OCI-LY7 (cell line): ENCODE data around the gene CCDC85B.

ENCODE experiments used
- EZH2phosphoT487 ChIP-seq: fragments of 200-600 bp; sonication (generic); IDR thresholded peaks from 2 replicates; pipeline ENCODE4 v1.6.1; 2018; ENCODE audit warnings: low read depth, borderline replicate concordance, mild to moderate bottlenecking, mixed run types, antibody characterized with exemption, low read length, moderate library complexity, mixed read lengths
- TF ChIP-seq, protein P1 (sequence below): fragments of 200-600 bp; sonication (generic); conservative IDR thresholded peaks from 2 replicates; pipeline ENCODE4 v1.5.1; 2014; ENCODE audit warnings: mild to moderate bottlenecking, antibody characterized with exemption, low read length, moderate library complexity, mixed read lengths

DNA sequence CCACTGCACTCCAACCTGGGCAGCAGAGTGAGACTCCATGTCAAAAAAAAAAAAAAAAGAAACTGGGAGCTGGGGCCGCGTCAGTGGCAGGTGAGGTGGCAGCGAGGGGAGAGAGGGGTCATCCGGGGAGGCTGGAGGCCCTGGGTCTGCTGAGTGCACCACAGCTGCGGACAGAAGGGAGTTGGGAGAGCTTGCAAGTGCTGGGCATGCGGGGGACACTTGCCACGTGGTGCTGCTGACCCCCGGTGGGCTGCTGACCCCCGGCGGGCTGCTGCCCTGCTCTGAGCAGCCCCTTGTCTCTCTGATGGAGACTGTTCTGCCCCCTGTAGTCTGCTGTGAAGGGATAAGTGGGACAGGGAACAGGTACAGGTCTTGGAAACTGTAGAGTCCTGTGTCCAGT lies 31.4 kb downstream of the CCDC85B start:
- TF ChIP-seq, protein P1, sequence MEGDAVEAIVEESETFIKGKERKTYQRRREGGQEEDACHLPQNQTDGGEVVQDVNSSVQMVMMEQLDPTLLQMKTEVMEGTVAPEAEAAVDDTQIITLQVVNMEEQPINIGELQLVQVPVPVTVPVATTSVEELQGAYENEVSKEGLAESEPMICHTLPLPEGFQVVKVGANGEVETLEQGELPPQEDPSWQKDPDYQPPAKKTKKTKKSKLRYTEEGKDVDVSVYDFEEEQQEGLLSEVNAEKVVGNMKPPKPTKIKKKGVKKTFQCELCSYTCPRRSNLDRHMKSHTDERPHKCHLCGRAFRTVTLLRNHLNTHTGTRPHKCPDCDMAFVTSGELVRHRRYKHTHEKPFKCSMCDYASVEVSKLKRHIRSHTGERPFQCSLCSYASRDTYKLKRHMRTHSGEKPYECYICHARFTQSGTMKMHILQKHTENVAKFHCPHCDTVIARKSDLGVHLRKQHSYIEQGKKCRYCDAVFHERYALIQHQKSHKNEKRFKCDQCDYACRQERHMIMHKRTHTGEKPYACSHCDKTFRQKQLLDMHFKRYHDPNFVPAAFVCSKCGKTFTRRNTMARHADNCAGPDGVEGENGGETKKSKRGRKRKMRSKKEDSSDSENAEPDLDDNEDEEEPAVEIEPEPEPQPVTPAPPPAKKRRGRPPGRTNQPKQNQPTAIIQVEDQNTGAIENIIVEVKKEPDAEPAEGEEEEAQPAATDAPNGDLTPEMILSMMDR: no peak
- no peak for TF ChIP-seq EZH2phosphoT487
